ENCODE results near the gene OR10K2.
"Not testable (repeated sequence)": the region's sequence is repeated elsewhere in the genome, so short reads cannot be mapped to it uniquely, and the experiment has no call there.

Gene OR10K2

DNA sequence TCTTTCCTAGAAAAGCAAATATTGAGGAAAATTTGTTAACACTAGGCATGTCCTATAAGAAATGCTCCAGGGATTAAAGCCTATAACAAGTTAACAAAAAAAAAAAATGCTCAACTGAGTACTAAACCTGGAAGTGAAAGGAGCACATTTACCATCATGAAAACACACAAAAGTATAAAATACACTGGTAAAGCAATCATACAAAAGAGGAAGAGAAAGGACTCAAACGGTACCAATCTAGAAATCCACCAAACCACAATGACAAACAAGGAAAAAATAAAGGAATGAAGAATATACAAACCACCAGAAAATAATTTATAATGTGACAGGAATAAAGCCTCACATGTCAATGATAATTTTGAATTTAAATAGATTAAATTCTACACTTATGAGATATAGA is 51.2 kb downstream of the OR10K2 start:
- DNase-seq (ENCODE audit: low read depth, low spot score) = no peak
- in situ Hi-C loops (cut with HindIII; ENCODE audit: low sequenced_read_pairs) = no loop called here
- TF ChIP-seq, protein P1, sequence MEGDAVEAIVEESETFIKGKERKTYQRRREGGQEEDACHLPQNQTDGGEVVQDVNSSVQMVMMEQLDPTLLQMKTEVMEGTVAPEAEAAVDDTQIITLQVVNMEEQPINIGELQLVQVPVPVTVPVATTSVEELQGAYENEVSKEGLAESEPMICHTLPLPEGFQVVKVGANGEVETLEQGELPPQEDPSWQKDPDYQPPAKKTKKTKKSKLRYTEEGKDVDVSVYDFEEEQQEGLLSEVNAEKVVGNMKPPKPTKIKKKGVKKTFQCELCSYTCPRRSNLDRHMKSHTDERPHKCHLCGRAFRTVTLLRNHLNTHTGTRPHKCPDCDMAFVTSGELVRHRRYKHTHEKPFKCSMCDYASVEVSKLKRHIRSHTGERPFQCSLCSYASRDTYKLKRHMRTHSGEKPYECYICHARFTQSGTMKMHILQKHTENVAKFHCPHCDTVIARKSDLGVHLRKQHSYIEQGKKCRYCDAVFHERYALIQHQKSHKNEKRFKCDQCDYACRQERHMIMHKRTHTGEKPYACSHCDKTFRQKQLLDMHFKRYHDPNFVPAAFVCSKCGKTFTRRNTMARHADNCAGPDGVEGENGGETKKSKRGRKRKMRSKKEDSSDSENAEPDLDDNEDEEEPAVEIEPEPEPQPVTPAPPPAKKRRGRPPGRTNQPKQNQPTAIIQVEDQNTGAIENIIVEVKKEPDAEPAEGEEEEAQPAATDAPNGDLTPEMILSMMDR (IDR thresholded peaks at IDR 0.05; ENCODE audit: low read depth, low read length) = no peak
- no peak overlapping the region for H3K4me3 ChIP-seq (ENCODE audit: low read depth, low read length)

DNA sequence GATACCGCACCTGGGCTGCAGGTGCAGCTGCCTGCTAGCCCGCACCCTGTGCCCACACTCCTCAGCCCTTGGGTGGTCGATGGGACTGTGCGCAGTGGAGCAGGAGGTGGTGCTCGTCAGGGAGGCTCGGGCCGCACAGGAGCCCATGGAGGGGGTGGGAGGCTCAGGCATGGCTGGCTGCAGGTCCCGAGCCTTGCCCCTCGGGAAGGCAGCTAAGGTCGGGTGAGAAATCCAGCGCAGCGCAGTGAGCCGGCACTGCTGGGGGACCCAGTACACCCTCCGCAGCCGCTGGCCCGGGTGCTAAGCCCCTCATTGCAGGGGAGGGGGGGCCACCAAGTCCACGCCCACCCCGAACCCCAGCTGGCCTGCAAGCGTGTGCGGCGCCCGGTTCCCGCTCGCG is 51.9 kb downstream of the OR10K2 start:
- in situ Hi-C loops (cut with HindIII; ENCODE audit: low sequenced_read_pairs); H3K4me3 ChIP-seq (ENCODE audit: low read depth, low read length); DNase-seq (ENCODE audit: low read depth, low spot score): not testable (repeated sequence)

- H3K4me3 ChIP-seq (ENCODE audit: low read depth, low read length) = no peak overlapping the region
- TF ChIP-seq, protein P1 (IDR thresholded peaks at IDR 0.05; ENCODE audit: low read depth, low read length) = no peak
- in situ Hi-C loops (cut with HindIII; ENCODE audit: low sequenced_read_pairs) = no loop called here
- DNase-seq (ENCODE audit: low read depth, low spot score) = no peak
Measured at GRCh38 chr1:158371188-158371953, 54.7 kb downstream of the OR10K2 start.

Measured in astrocyte of the spinal cord (primary cell).